Prostate gland (tissue), 2 donors: Measurements from ENCODE around the gene MRPS6. TPM values are rescaled to one million over a fixed set of nuclear protein-coding genes. Genes with fewer than 3 reads are reported as not detected.

ENCODE experiments used
- DNase-seq: peaks from one replicate; pipeline ENCODE4 v3.0.0-alpha.2; 2019; ENCODE audit warnings: low spot score
- H3K27ac ChIP-seq, 2 donors: fragments of 200-600 bp; sonication (generic); 2 replicates each; pipeline ENCODE4 v1.5.1; 2017 to 2019
- H3K27me3 ChIP-seq: fragments of 200-600 bp; sonication (generic); replicated peaks from 2 replicates; pipeline ENCODE4 v1.5.1; 2019; ENCODE audit not compliant: insufficient read depth
- H3K36me3 ChIP-seq, 2 donors: fragments of 200-600 bp; sonication (generic); 1 replicate in 1 of 2; 2 replicates in 1 of 2; pipeline versions ENCODE4 v1.5.1 to v1.8.1; 2017 to 2019
- H3K4me1 ChIP-seq: fragments of 200-600 bp; sonication (generic); replicated peaks from 2 replicates; pipeline ENCODE4 v1.5.1; 2019
- H3K4me3 ChIP-seq, 2 donors: fragments of 200-600 bp; sonication (generic); 2 replicates each; pipeline ENCODE4 v1.5.1; 2017 to 2019
- H3K9me3 ChIP-seq: fragments of 200-600 bp; sonication (generic); 2 replicates; pipeline ENCODE4 v1.5.1; 2017
- POLR2A ChIP-seq: fragments of 450-650 bp; IDR thresholded peaks from one replicate; pipeline ENCODE4 v1.6.1; 2016; ENCODE audit warnings: antibody characterized with exemption, mild to moderate bottlenecking
- POLR2AphosphoS5 ChIP-seq: sonication (generic); formaldehyde crosslinking; IDR thresholded peaks from one replicate; pipeline ENCODE4 v1.6.1; 2017; ENCODE audit warnings: antibody characterized with exemption
- WGBS: methylation state at CpG from one replicate; pipeline ENCODE4 v1.1.5; 2018; 5-methylcytosine and 5-hydroxymethylcytosine counted together
- intact Hi-C: fragments of 100-400 bp; cut with DNase I; formaldehyde crosslinking; loops from one replicate; pipeline ENCODE4 v1.14.2; 2022
- total RNA-seq, 2 donors: library from RNA; depleted of rRNA; stranded (reverse); fragments of >200 nt; gene quantifications; one replicate each; pipeline ENCODE4 v1.1.0, GENCODE V29; 2016
- TF ChIP-seq, protein P1 (sequence below), 4 experiments: fragments of 200-600 bp in 2 of 4; fragments of 450-650 bp in 2 of 4; sonication (generic) in 2 of 4; IDR thresholded peaks; 1 replicate in 3 of 4; 2 replicates in 1 of 4; pipeline ENCODE4 v1.5.1; 2016 to 2019; ENCODE audit warnings: antibody characterized with exemption in 4 of 4, mild to moderate bottlenecking in 2 of 4, moderate library complexity in 2 of 4

MRPS6 gene
- total RNA-seq, 2 donors from 2014 or later = 24.9 to 75.8 TPM

DNA sequence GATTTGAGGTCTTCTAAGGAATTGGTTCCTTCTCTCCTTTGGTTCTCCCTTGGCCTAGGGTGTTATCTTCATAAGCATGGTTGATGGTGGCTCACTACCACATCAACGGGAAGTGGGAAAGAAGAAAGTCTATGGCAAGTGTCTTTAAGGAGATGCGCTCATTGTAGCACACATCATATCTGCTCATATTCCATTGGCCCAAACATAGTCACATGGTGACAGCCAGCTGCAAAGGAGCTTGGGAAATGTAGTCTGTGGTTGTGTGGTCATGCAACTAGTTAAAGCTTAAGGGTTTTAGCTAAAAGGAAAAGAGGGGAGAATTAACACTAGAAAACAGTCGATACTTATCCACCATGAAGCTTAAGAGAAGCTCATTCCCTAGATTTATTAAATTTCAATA is 11.4 kb upstream of the MRPS6 start:
- intact Hi-C loops = no loop called here
- no peak for TF ChIP-seq POLR2A
- TF ChIP-seq, protein P1, sequence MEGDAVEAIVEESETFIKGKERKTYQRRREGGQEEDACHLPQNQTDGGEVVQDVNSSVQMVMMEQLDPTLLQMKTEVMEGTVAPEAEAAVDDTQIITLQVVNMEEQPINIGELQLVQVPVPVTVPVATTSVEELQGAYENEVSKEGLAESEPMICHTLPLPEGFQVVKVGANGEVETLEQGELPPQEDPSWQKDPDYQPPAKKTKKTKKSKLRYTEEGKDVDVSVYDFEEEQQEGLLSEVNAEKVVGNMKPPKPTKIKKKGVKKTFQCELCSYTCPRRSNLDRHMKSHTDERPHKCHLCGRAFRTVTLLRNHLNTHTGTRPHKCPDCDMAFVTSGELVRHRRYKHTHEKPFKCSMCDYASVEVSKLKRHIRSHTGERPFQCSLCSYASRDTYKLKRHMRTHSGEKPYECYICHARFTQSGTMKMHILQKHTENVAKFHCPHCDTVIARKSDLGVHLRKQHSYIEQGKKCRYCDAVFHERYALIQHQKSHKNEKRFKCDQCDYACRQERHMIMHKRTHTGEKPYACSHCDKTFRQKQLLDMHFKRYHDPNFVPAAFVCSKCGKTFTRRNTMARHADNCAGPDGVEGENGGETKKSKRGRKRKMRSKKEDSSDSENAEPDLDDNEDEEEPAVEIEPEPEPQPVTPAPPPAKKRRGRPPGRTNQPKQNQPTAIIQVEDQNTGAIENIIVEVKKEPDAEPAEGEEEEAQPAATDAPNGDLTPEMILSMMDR (IDR thresholded peaks at IDR 0.05) = no peak
- no peak for TF ChIP-seq POLR2AphosphoS5
- Histone ChIP-seq H3K36me3 (no peaks in the 10 kb centered on the region), H3K27me3 (no peaks in the 10 kb centered on the region), H3K27ac (no peak overlapping the region), H3K4me1 (no peaks in the 10 kb centered on the region), H3K9me3 (no peaks in the 10 kb centered on the region), H3K4me3 (no peak overlapping the region)
- no peak for DNase-seq
- 91% methylated on average over 3 of the region's 3 CpGs for WGBS

DNA sequence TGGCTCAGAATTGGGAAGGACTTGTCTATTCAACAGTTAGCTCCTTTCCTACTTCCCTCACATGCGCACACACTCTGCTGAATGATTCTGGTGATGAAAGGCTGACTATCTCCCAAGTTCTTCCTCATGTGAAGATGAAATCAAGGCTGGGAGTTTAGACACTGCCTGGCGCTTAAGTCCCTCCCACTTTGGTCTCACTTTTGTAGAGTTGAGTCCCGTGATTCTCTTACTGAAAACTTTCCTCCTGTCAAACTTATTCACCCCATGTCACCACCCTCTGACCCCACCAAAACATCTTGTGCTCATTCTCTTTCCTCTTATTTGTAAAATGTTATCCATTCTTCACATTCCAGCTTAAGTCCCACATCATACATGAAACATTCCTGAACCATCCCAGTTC is 8.4 kb upstream of the MRPS6 start:
- Histone ChIP-seq H3K27me3 (no peaks in the 10 kb centered on the region), H3K9me3 (no peaks in the 10 kb centered on the region), H3K4me3 (no peak overlapping the region), H3K36me3 (no peaks in the 10 kb centered on the region), H3K27ac (no peak overlapping the region), H3K4me1 (no peaks in the 10 kb centered on the region)
- 75% methylated on average over 3 of the region's 3 CpGs for WGBS
- no peak for DNase-seq
- TF ChIP-seq POLR2A (no peak), POLR2AphosphoS5 (no peak)
- TF ChIP-seq, protein P1 (IDR thresholded peaks at IDR 0.05) = no peak
- intact Hi-C loops = no loop called here

DNA sequence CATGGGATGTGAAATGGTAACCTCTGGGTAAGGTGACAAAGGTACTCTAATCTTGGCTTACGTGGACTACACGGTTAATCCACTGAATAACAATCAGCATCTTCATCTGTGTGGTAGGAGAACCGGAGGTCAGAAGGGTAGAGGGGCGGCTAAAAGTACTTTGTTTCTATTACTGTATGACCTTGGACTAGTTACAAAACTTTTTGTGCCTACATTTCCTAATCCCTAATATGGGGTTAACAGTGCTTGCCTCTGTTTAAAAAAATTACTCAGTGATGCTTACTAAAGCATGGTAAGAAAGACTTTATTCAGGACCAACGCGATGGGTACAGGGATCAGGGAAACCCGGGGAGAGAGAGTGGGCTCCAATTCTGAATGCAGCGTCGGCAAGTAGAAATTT is 1.7 kb upstream of the MRPS6 start:
- Histone ChIP-seq H3K27me3 (no peaks in the 10 kb centered on the region), H3K27ac (no peak overlapping the region), H3K36me3 (no peaks in the 10 kb centered on the region), H3K4me1 (peaks cover 10% of the 10 kb centered on the region), H3K4me3 (no peak overlapping the region), H3K9me3 (no peaks in the 10 kb centered on the region)
- intact Hi-C loops = loop anchor here (1.0 to 5.0 kb wide), 3 partner anchors 56 to 274 kb away; no protein-coding TSS in a partner anchor
- DNase-seq = no peak
- no peak for TF ChIP-seq POLR2A
- TF ChIP-seq, protein P1 (IDR thresholded peaks at IDR 0.05) = no peak
- TF ChIP-seq POLR2AphosphoS5 = no peak
- 66% methylated on average over 9 of the region's 9 CpGs for WGBS

DNA sequence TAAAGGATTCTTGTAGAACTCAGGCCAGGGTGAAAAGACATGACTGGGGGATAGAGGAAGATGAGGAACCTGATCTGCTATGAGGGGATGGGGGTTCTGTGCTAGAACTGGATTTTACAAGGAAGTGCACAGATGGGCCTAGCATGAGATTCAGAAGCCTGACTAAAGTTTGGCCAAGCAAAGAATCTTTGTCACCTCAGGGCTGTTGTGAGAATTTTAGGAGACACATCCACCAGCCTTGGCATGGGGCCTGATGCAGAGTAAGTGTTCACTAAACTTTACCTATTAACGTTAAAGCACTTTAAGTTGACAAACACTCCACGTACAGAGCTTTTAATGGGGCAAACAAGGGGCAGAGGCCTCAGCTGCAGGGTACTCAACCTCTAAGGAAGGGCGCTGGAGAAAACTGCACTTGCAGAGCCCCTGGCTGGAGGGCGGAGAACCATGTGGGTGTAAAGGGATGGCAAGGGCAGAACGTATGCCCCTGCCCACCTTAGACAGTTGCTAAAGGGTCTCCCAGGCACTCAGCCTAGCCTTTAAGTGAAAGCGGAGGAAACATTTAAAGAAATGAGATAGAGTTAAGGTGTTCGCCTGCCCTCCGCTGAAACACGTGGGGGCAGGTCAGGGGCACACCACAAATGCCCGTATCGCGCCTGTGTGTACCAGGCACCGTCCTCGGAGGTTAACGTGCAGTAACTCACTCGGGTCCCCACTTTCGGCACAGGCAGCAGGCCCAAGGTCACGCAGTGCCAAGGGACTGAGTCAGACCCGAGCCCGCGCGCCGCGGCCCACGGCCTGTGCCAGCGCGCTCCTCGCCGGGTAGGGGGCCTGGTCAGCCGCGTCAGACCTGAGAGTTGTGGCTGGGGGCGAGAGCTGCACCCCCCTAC is 990 bp upstream of the MRPS6 start:
- TF ChIP-seq, protein P1 (IDR thresholded peaks at IDR 0.05) = no peak

More for the DNA sequence above, 990 bp upstream of the MRPS6 start:
- H3K4me1 ChIP-seq = peaks cover 10% of the 10 kb centered on the region
- WGBS = 39% methylated on average over 29 of the region's 32 CpGs
- peak overlapping the region; percentile 85 to 89 for H3K27ac ChIP-seq
- peak; percentile 24 for DNase-seq
- peak overlapping the region; percentile 77 to 80 for H3K4me3 ChIP-seq
- H3K9me3 ChIP-seq = no peaks in the 10 kb centered on the region
- H3K27me3 ChIP-seq = no peaks in the 10 kb centered on the region
- intact Hi-C loops = loop anchor here (1.0 to 5.0 kb wide), 3 partner anchors 55 to 273 kb away; no protein-coding TSS in a partner anchor
- H3K36me3 ChIP-seq = no peaks in the 10 kb centered on the region
